K562 (cell line): Measurements from ENCODE around the gene MARCKSL1. TPM values are rescaled to one million over a fixed set of nuclear protein-coding genes. Genes with fewer than 3 reads are reported as not detected.

Source experiments
- DNMT1 ChIP-seq: fragments of 450-650 bp; IDR thresholded peaks from 2 replicates; pipeline ENCODE4 v1.6.1; 2016; ENCODE audit warnings: antibody characterized with exemption, mild to moderate bottlenecking
- HCFC1 ChIP-seq: IDR thresholded peaks from 2 replicates; pipeline ENCODE4 v1.6.1; 2012; ENCODE audit warnings: low read depth, low read length, improper control_type of control experiment
- HMBOX1 ChIP-seq: sonication (generic); IDR thresholded peaks from 2 replicates; pipeline ENCODE4 v1.6.1; 2016
- IRF2 ChIP-seq: sonication (generic); formaldehyde crosslinking; IDR thresholded peaks from 2 replicates; pipeline ENCODE4 v1.8.1; 2022; ENCODE audit warnings: mild to moderate bottlenecking, missing genetic modification reagents
- KAT2B ChIP-seq: IDR thresholded peaks from one replicate; pipeline ENCODE4 v1.6.1; 2012; ENCODE audit warnings: low read depth, mild to moderate bottlenecking, control low read depth, inconsistent platforms, low read length, moderate library complexity
- PTRF ChIP-seq: fragments of 450-650 bp; IDR thresholded peaks from 2 replicates; pipeline ENCODE4 v1.6.1; 2016; ENCODE audit warnings: mild to moderate bottlenecking, missing genetic modification characterization, missing compliant biosample characterization
- PTTG1 ChIP-seq: fragments of 450-650 bp; IDR thresholded peaks from 2 replicates; pipeline ENCODE4 v1.6.1; 2016; ENCODE audit warnings: low read depth, mild to moderate bottlenecking, missing genetic modification characterization, missing compliant biosample characterization
- RAD51 ChIP-seq: fragments of 450-650 bp; IDR thresholded peaks from 2 replicates; pipeline ENCODE4 v1.7.1; 2016; ENCODE audit warnings: low read depth, mild to moderate bottlenecking, borderline replicate concordance
- RBM34 ChIP-seq: fragments of 200-400 bp; formaldehyde crosslinking; IDR thresholded peaks from 2 replicates; pipeline ENCODE4 v1.6.1; 2018; ENCODE audit warnings: low read length, borderline replicate concordance; ENCODE audit not compliant: insufficient read depth
- RFX5 ChIP-seq: IDR thresholded peaks from 2 replicates; pipeline ENCODE4 v1.6.1; 2011; ENCODE audit warnings: low read depth, mild to moderate bottlenecking, improper control_type of control experiment, low read length
- TAF1 ChIP-seq: IDR thresholded peaks from 2 replicates; pipeline ENCODE4 v1.6.1; 2011; ENCODE audit warnings: mild to moderate bottlenecking, low read length, moderate library complexity; ENCODE audit not compliant: insufficient read depth, control insufficient read depth, severe bottlenecking; ENCODE audit errors: extremely low read depth
- TSC22D4 ChIP-seq: fragments of 450-650 bp; IDR thresholded peaks from 2 replicates; pipeline ENCODE4 v1.6.1; 2016; ENCODE audit warnings: missing genetic modification characterization, missing biosample characterization, control low read depth
- U2AF2 ChIP-seq: fragments of 200-400 bp; formaldehyde crosslinking; optimal IDR thresholded peaks from 2 replicates; pipeline ENCODE3; 2017; ENCODE audit warnings: low read depth, mild to moderate bottlenecking, low read length
- ZNF696 ChIP-seq: fragments of 250-450 bp; sonication (Bioruptor Pico); conservative IDR thresholded peaks from 2 replicates; pipeline ENCODE4 v1.4.0; 2020; ENCODE audit warnings: mild to moderate bottlenecking, moderate library complexity
- ZNF778 ChIP-seq: fragments of 450-650 bp; formaldehyde crosslinking; IDR thresholded peaks from 2 replicates; pipeline ENCODE4 v1.4.0; 2020; ENCODE audit warnings: mild to moderate bottlenecking, moderate library complexity
- polyA plus RNA-seq, 8 experiments: library from polyadenylated mRNA; depleted of rRNA in 4 of 8; stranded (reverse) in 5 of 8; unstranded in 3 of 8; fragments of >200 nt; fragmentation: Nextera tagmentation in 2 of 8; fragmentation: Illumina TruSeq in 1 of 8; extraction: Ambion mirVana in 2 of 8; extraction: Trizol in 1 of 8; gene quantifications; 2 replicates each; pipeline versions ENCODE4 v1.2.1 to v1.2.3, GENCODE V29; 2011 to 2014; ENCODE audit warnings: inconsistent platforms in 1 of 8, missing spikeins in 1 of 8
- total RNA-seq, 7 experiments: library from RNA; depleted of rRNA in 6 of 7; stranded (reverse); fragments of >200 nt in 6 of 7; fragmentation: Illumina TruSeq in 2 of 7; extraction: Trizol in 2 of 7; gene quantifications; 2 replicates each; pipeline versions ENCODE4 v1.2.1 to v1.2.3, GENCODE V29; 2011 to 2021; ENCODE audit warnings: low replicate concordance in 1 of 7
- TF ChIP-seq, protein P1 (sequence below), 2 experiments: fragments of 450-650 bp in 1 of 2; sonication (generic) in 1 of 2; formaldehyde crosslinking in 1 of 2; IDR thresholded peaks in 1 of 2; conservative IDR thresholded peaks in 1 of 2; 2 replicates each; pipeline versions ENCODE4 v1.6.1 to v1.8.1; 2016 to 2023; ENCODE audit warnings: mild to moderate bottlenecking in 2 of 2, moderate library complexity in 2 of 2, inconsistent platforms in 1 of 2, missing genetic modification reagents in 1 of 2

MARCKSL1 gene
- total and polyA plus RNA-seq, 9 of the 15 experiments (the other 6 are each of a cell fraction or from before 2014, with no cell fraction given): 14.7 to 325 (median 155) TPM

- TF ChIP-seq, protein P1, sequence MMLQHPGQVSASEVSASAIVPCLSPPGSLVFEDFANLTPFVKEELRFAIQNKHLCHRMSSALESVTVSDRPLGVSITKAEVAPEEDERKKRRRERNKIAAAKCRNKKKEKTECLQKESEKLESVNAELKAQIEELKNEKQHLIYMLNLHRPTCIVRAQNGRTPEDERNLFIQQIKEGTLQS (IDR thresholded peaks at IDR 0.05): no peak
- TF ChIP-seq, protein P1 (CRISPR knock-in tag; conservative IDR thresholded peaks at IDR 0.05): peak; percentile 38; the same call in 1 of the 2 replicates
- TF ChIP-seq RBM34 (no peak), RFX5 (no peak), HMBOX1 (no peak), IRF2 (CRISPR knock-in tag) (no peak), TAF1 (peak; percentile 16), TSC22D4 (tag) (no peak), HCFC1 (peak; percentile 54; the same call in 1 of the 2 replicates), KAT2B (peak; percentile 50), U2AF2 (no peak), PTRF (tag) (0 out of 2 replicates have a peak, but pooled peaks have one; percentile 40), ZNF778 (CRISPR knock-in tag) (no peak), RAD51 (peak; percentile 22; the same call in 1 of the 2 replicates), DNMT1 (no peak), PTTG1 (tag) (no peak), ZNF696 (CRISPR knock-in tag) (no peak)
These were observed 14.9 kb upstream of the MARCKSL1 start (continued) for GRCh38 chr1:32350785-32351398.
